ENCODE measurements around the gene ABTB2. TPM values are rescaled to one million over a fixed set of nuclear protein-coding genes. Genes with fewer than 3 reads are reported as not detected.

The ABTB2 gene
- total RNA-seq, 1 experiment from 2014 or later, result not detected

DNA sequence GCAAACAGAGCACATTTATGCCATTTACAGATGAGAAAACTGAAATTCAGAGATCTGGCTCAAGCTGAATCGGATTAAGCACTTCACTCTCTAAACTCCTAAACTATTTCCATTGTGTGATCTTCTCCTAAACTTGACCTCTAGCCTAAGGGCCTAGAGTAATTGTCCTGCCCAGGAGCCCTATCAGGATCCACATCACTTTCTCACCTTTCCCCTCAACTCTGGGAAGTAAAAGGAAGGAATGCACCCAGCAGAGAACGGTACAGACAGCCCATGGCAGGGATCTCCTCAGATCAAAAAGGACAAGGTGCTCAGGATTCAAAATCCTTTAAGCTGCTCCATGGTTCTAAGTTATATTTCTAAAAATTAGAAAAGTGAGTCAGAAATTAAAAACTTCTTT is 102.7 kb downstream of the ABTB2 start:
- Histone ChIP-seq H3K27ac (ENCODE audit: low read length) (no peak overlapping the region), H3K9ac (ENCODE audit: low read length) (no peak overlapping the region), H3K4me3 (ENCODE audit: low read length) (no peak overlapping the region), H3K9me3 (ENCODE audit: low read length) (no peaks in the 10 kb centered on the region), H3K79me2 (ENCODE audit: low read length) (no peaks in the 10 kb centered on the region), H3K27me3 (ENCODE audit: low read length) (no peaks in the 10 kb centered on the region), H3K36me3 (ENCODE audit: insufficient read depth, low read length) (no peaks in the 10 kb centered on the region), H3K4me1 (ENCODE audit: low read length) (peaks cover 4% of the 10 kb centered on the region; the same call in 1 of the 2 replicates), H2AFZ (ENCODE audit: low read length) (no peak overlapping the region), H3K4me2 (ENCODE audit: low read depth, low read length, poor library complexity, severe bottlenecking) (no peak overlapping the region), H3K9me2 (replicated peaks; ENCODE audit: insufficient read depth, low read length) (no peaks in the 10 kb centered on the region), H4K20me1 (ENCODE audit: insufficient read depth, low read depth, low read length) (no peaks in the 10 kb centered on the region)
- DNase-seq, result no peak

- no peaks in the 10 kb centered on the region for H4K20me1 ChIP-seq (ENCODE audit: insufficient read depth, low read depth, low read length)
- no peaks in the 10 kb centered on the region for H3K27me3 ChIP-seq (ENCODE audit: low read length)
- no peaks in the 10 kb centered on the region for H3K9me2 ChIP-seq (replicated peaks; ENCODE audit: insufficient read depth, low read length)
- H3K27ac ChIP-seq (ENCODE audit: low read length), result no peak overlapping the region
- no peak for DNase-seq
- no peak overlapping the region for H3K9ac ChIP-seq (ENCODE audit: low read length)
- no peak overlapping the region for H2AFZ ChIP-seq (ENCODE audit: low read length)
- H3K36me3 ChIP-seq (ENCODE audit: insufficient read depth, low read length), result no peaks in the 10 kb centered on the region
- H3K4me2 ChIP-seq (ENCODE audit: low read depth, low read length, poor library complexity, severe bottlenecking), result no peak overlapping the region
- no peaks in the 10 kb centered on the region for H3K9me3 ChIP-seq (ENCODE audit: low read length)
- H3K79me2 ChIP-seq (ENCODE audit: low read length), result no peaks in the 10 kb centered on the region
- no peak overlapping the region for H3K4me3 ChIP-seq (ENCODE audit: low read length)
- peaks cover 4% of the 10 kb centered on the region; the same call in 1 of the 2 replicates for H3K4me1 ChIP-seq (ENCODE audit: low read length)
Measured at GRCh38 chr11:34254011-34254410, 103.8 kb downstream of the ABTB2 start.

DNA sequence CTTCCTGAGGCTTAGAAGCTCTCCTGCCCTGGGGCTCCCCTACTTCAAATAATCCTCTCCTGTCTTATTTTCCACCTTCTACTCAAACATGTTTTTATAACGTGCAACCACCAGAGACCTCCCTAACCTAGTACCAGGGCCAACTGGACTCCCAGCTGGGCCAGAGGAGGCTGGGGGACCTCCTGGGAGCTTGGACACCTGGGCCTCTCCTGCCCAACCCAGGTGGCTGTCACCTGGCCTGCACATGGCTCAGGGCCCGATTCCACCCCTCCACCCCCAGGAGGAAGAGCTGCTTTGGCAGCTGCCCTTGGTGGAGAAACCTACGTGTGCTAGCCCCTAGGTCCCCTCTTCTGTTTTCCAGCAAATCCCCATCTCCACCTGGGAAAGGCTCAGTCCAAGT is 105.2 kb downstream of the ABTB2 start:
- H3K27ac ChIP-seq (ENCODE audit: low read length), result no peak overlapping the region
- no peak overlapping the region for H3K9ac ChIP-seq (ENCODE audit: low read length)
- H3K9me2 ChIP-seq (replicated peaks; ENCODE audit: insufficient read depth, low read length), result no peaks in the 10 kb centered on the region
- H3K79me2 ChIP-seq (ENCODE audit: low read length), result no peaks in the 10 kb centered on the region
- no peak overlapping the region for H2AFZ ChIP-seq (ENCODE audit: low read length)
- H3K36me3 ChIP-seq (ENCODE audit: insufficient read depth, low read length), result no peaks in the 10 kb centered on the region
- H3K27me3 ChIP-seq (ENCODE audit: low read length), result no peaks in the 10 kb centered on the region
- no peaks in the 10 kb centered on the region for H4K20me1 ChIP-seq (ENCODE audit: insufficient read depth, low read depth, low read length)
- H3K4me2 ChIP-seq (ENCODE audit: low read depth, low read length, poor library complexity, severe bottlenecking), result no peak overlapping the region
- no peaks in the 10 kb centered on the region for H3K9me3 ChIP-seq (ENCODE audit: low read length)
- H3K4me3 ChIP-seq (ENCODE audit: low read length), result no peak overlapping the region
- DNase-seq, result no peak
- peaks cover 4% of the 10 kb centered on the region; the same call in 1 of the 2 replicates for H3K4me1 ChIP-seq (ENCODE audit: low read length)

DNA sequence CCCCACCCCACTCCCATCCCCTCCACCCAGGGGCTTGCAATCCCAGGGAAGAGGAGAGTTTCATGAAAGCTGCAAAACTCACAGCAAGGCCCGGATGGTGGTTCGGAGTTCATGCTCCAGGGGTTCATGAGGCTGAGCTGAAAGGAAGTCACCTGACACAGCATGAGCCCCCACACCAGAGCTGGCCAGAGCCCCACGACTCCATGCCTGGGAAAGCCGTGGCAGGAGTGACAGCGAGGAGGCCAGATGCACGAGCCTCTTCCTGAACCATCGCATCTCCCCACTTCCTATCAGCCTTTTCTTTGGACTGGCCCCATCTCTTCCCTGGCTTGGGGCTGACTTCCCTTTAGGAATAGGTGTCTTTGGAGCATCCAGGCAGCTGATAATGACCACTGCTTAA is 105.8 kb downstream of the ABTB2 start:
- Histone ChIP-seq H3K4me2 (ENCODE audit: low read depth, low read length, poor library complexity, severe bottlenecking) (no peak overlapping the region), H3K27me3 (ENCODE audit: low read length) (no peaks in the 10 kb centered on the region), H3K9me3 (ENCODE audit: low read length) (no peaks in the 10 kb centered on the region), H3K4me3 (ENCODE audit: low read length) (no peak overlapping the region), H3K27ac (ENCODE audit: low read length) (no peak overlapping the region), H2AFZ (ENCODE audit: low read length) (no peak overlapping the region), H4K20me1 (ENCODE audit: insufficient read depth, low read depth, low read length) (no peaks in the 10 kb centered on the region), H3K36me3 (ENCODE audit: insufficient read depth, low read length) (no peaks in the 10 kb centered on the region), H3K79me2 (ENCODE audit: low read length) (no peaks in the 10 kb centered on the region), H3K9me2 (replicated peaks; ENCODE audit: insufficient read depth, low read length) (no peaks in the 10 kb centered on the region), H3K9ac (ENCODE audit: low read length) (no peak overlapping the region), H3K4me1 (ENCODE audit: low read length) (peaks cover 4% of the 10 kb centered on the region; the same call in 1 of the 2 replicates)
- no peak for DNase-seq

GRCh38 chr11:34251589-34251980 is 106.2 kb downstream of the ABTB2 start:
- Histone ChIP-seq H4K20me1 (ENCODE audit: insufficient read depth, low read depth, low read length) (no peaks in the 10 kb centered on the region), H3K4me1 (ENCODE audit: low read length) (peaks cover 4% of the 10 kb centered on the region; the same call in 1 of the 2 replicates), H3K9me2 (replicated peaks; ENCODE audit: insufficient read depth, low read length) (no peaks in the 10 kb centered on the region), H3K4me2 (ENCODE audit: low read depth, low read length, poor library complexity, severe bottlenecking) (no peak overlapping the region), H2AFZ (ENCODE audit: low read length) (no peak overlapping the region), H3K79me2 (ENCODE audit: low read length) (no peaks in the 10 kb centered on the region), H3K4me3 (ENCODE audit: low read length) (no peak overlapping the region), H3K27ac (ENCODE audit: low read length) (no peak overlapping the region), H3K36me3 (ENCODE audit: insufficient read depth, low read length) (no peaks in the 10 kb centered on the region), H3K9ac (ENCODE audit: low read length) (no peak overlapping the region), H3K27me3 (ENCODE audit: low read length) (no peaks in the 10 kb centered on the region), H3K9me3 (ENCODE audit: low read length) (no peaks in the 10 kb centered on the region)
- DNase-seq, result no peak

- Histone ChIP-seq H3K9me2 (replicated peaks; ENCODE audit: insufficient read depth, low read length) (no peaks in the 10 kb centered on the region), H3K9ac (ENCODE audit: low read length) (no peak overlapping the region), H3K4me2 (ENCODE audit: low read depth, low read length, poor library complexity, severe bottlenecking) (no peak overlapping the region), H4K20me1 (ENCODE audit: insufficient read depth, low read depth, low read length) (no peaks in the 10 kb centered on the region), H3K27me3 (ENCODE audit: low read length) (no peaks in the 10 kb centered on the region), H2AFZ (ENCODE audit: low read length) (no peak overlapping the region), H3K9me3 (ENCODE audit: low read length) (no peaks in the 10 kb centered on the region), H3K27ac (ENCODE audit: low read length) (no peak overlapping the region), H3K36me3 (ENCODE audit: insufficient read depth, low read length) (no peaks in the 10 kb centered on the region), H3K4me3 (ENCODE audit: low read length) (no peak overlapping the region), H3K4me1 (ENCODE audit: low read length) (peaks cover 4% of the 10 kb centered on the region; the same call in 1 of the 2 replicates), H3K79me2 (ENCODE audit: low read length) (no peaks in the 10 kb centered on the region)
- DNase-seq, result peak; percentile 73
Measured at GRCh38 chr11:34250732-34251588, 106.8 kb downstream of the ABTB2 start.

DNA sequence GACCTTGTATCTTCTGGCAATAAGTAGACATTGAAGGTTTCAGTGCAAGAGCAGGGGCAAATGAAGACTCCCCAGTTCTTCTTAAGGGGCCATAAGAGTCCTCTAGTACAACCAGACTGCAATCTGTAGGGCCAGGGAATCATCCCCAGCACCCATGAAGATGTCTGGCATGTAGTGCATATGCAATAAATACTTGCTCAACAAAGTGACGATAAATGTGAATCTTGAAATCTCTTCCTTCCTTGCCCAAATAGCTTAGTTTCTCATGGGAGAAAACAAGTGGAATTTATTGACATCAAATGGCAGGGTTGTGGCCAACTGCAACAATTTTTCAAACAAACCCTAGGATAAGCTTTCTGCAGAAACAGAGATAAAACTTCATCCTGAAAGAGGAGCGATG is 107.6 kb downstream of the ABTB2 start:
- Histone ChIP-seq H3K4me3 (ENCODE audit: low read length) (no peak overlapping the region), H3K27me3 (ENCODE audit: low read length) (no peaks in the 10 kb centered on the region), H3K27ac (ENCODE audit: low read length) (no peak overlapping the region), H3K36me3 (ENCODE audit: insufficient read depth, low read length) (no peaks in the 10 kb centered on the region), H2AFZ (ENCODE audit: low read length) (no peak overlapping the region), H4K20me1 (ENCODE audit: insufficient read depth, low read depth, low read length) (no peaks in the 10 kb centered on the region), H3K9ac (ENCODE audit: low read length) (no peak overlapping the region), H3K9me3 (ENCODE audit: low read length) (no peaks in the 10 kb centered on the region), H3K4me1 (ENCODE audit: low read length) (peaks cover 4% of the 10 kb centered on the region; the same call in 1 of the 2 replicates), H3K79me2 (ENCODE audit: low read length) (no peaks in the 10 kb centered on the region), H3K4me2 (ENCODE audit: low read depth, low read length, poor library complexity, severe bottlenecking) (no peak overlapping the region), H3K9me2 (replicated peaks; ENCODE audit: insufficient read depth, low read length) (no peaks in the 10 kb centered on the region)
- DNase-seq, result no peak

DNA sequence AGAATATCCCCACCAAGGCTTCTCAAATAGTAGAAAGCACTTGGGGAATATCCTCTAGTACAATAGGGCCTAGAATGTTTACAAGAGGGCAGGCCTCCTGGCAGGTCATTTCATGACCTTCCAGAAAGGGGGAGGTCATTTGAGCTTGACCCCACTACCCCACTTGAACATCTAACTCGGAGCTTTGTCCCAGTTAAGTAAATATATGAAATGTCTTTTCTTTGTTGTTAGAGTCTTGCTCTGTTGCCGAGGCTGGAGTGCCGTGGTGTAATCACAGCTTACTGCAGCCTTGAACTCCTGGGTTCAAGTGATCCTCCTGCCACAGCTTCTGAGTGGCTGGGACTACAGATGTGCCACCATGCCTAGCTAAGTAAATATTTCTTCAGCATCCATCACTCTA is 108.4 kb downstream of the ABTB2 start:
- Histone ChIP-seq H3K4me2 (ENCODE audit: low read depth, low read length, poor library complexity, severe bottlenecking) (no peak overlapping the region), H3K4me3 (ENCODE audit: low read length) (no peak overlapping the region), H3K27ac (ENCODE audit: low read length) (no peak overlapping the region), H3K36me3 (ENCODE audit: insufficient read depth, low read length) (no peaks in the 10 kb centered on the region), H3K79me2 (ENCODE audit: low read length) (no peaks in the 10 kb centered on the region), H3K9me2 (replicated peaks; ENCODE audit: insufficient read depth, low read length) (no peaks in the 10 kb centered on the region), H3K27me3 (ENCODE audit: low read length) (no peaks in the 10 kb centered on the region), H2AFZ (ENCODE audit: low read length) (no peak overlapping the region), H3K4me1 (ENCODE audit: low read length) (peaks cover 4% of the 10 kb centered on the region; the same call in 1 of the 2 replicates), H4K20me1 (ENCODE audit: insufficient read depth, low read depth, low read length) (no peaks in the 10 kb centered on the region), H3K9me3 (ENCODE audit: low read length) (no peaks in the 10 kb centered on the region), H3K9ac (ENCODE audit: low read length) (no peak overlapping the region)
- DNase-seq, result no peak
